ENCODE data around the gene MMP21. TPM values are rescaled to one million over a fixed set of nuclear protein-coding genes. Genes with fewer than 3 reads are reported as not detected.

MMP21 gene
- total and polyA plus RNA-seq, 2 experiments from 2014 or later: 0.22 TPM; not detected in 1

DNA sequence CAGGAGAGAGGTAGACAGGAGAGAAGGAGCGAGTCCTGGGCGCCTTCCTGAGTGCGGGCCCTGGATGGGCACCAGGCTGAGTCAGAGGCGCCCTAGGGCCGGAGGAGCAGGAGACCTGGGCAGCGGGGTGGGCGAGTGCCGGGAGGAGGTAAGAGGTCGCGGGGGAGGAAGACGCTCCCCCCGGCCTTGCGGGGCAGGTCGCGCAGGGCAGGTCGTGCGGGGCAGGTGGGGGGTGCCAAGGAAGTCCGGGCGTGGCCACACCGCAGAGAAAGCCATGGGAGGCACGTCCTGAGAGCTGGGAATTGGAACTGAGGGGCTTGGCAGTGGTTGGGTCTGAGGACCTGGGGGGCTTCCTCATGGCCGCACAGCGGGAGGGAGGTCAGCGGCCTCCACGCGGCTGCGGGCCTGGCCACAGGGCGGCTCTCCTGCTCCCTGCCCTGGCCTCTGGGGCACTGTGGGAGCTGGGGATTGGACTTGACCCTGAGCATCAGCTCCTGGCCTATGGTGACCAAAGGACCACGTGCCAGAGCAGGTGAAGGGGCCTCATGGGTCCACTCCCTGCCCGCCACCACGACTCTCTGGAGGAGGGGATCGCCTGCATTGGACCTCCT lies 935 bp downstream of the MMP21 start:
- H3K4me2 ChIP-seq: no peak overlapping the region
- no peak overlapping the region for H3K27ac ChIP-seq
- no peaks in the 10 kb centered on the region for H4K20me1 ChIP-seq (ENCODE audit: insufficient read depth, poor library complexity, severe bottlenecking)
- DNase-seq (ENCODE audit: low spot score): no peak
- TF ChIP-seq CTCF (IDR thresholded peaks at IDR 0.05; ENCODE audit: poor library complexity): no peak
- no peak for TF ChIP-seq EZH2 (IDR thresholded peaks at IDR 0.05; ENCODE audit: borderline replicate concordance)
- TF ChIP-seq EZH2phosphoT487 (IDR thresholded peaks at IDR 0.05; ENCODE audit: low read depth, severe bottlenecking, unreplicated experiment): no peak
- no peaks in the 10 kb centered on the region for H3K36me3 ChIP-seq (replicated peaks; ENCODE audit: insufficient read depth, low read depth)
- H3K27me3 ChIP-seq: no peaks in the 10 kb centered on the region
- no peaks in the 10 kb centered on the region for H3K79me2 ChIP-seq
- no peaks in the 10 kb centered on the region for H3K9me3 ChIP-seq (ENCODE audit: low read depth)
- no peaks in the 10 kb centered on the region for H3K9me2 ChIP-seq (replicated peaks; ENCODE audit: insufficient read depth)
- no peak overlapping the region for H3K4me3 ChIP-seq
- H3K4me1 ChIP-seq (ENCODE audit: insufficient read depth): no peaks in the 10 kb centered on the region
- 91% methylated on average over 13 of the region's 32 CpGs for WGBS (ENCODE audit: low lambda C conversion rate, missing lambda C conversion rate)
- H2AFZ ChIP-seq: no peak overlapping the region

- Histone ChIP-seq H3K4me1 (ENCODE audit: insufficient read depth) (no peaks in the 10 kb centered on the region), H4K20me1 (ENCODE audit: insufficient read depth, poor library complexity, severe bottlenecking) (no peaks in the 10 kb centered on the region), H3K79me2 (no peaks in the 10 kb centered on the region), H2AFZ (no peak overlapping the region), H3K27me3 (no peaks in the 10 kb centered on the region), H3K9me2 (replicated peaks; ENCODE audit: insufficient read depth) (no peaks in the 10 kb centered on the region), H3K27ac (no peak overlapping the region), H3K4me2 (no peak overlapping the region), H3K36me3 (replicated peaks; ENCODE audit: insufficient read depth, low read depth) (no peaks in the 10 kb centered on the region), H3K9me3 (ENCODE audit: low read depth) (no peaks in the 10 kb centered on the region), H3K4me3 (no peak overlapping the region)
- TF ChIP-seq EZH2phosphoT487 (IDR thresholded peaks at IDR 0.05; ENCODE audit: low read depth, severe bottlenecking, unreplicated experiment) (no peak), CTCF (IDR thresholded peaks at IDR 0.05; ENCODE audit: poor library complexity) (no peak), EZH2 (IDR thresholded peaks at IDR 0.05; ENCODE audit: borderline replicate concordance) (no peak)
- DNase-seq (ENCODE audit: low spot score): no peak
- 98% methylated on average over 35 of the region's 75 CpGs for WGBS (ENCODE audit: low lambda C conversion rate, missing lambda C conversion rate)
These were observed 1.7 kb downstream of the MMP21 start for GRCh38 chr10:125773687-125774543.

- H3K4me2 ChIP-seq: no peak overlapping the region
- DNase-seq (ENCODE audit: low spot score): no peak
- no peaks in the 10 kb centered on the region for H3K79me2 ChIP-seq
- H3K36me3 ChIP-seq (replicated peaks; ENCODE audit: insufficient read depth, low read depth): no peaks in the 10 kb centered on the region
- H3K27ac ChIP-seq: no peak overlapping the region
- no peak overlapping the region for H3K4me3 ChIP-seq
- TF ChIP-seq EZH2 (IDR thresholded peaks at IDR 0.05; ENCODE audit: borderline replicate concordance) (no peak), EZH2phosphoT487 (IDR thresholded peaks at IDR 0.05; ENCODE audit: low read depth, severe bottlenecking, unreplicated experiment) (no peak), CTCF (IDR thresholded peaks at IDR 0.05; ENCODE audit: poor library complexity) (no peak)
- 85% methylated on average over 11 of the region's 11 CpGs for WGBS (ENCODE audit: low lambda C conversion rate, missing lambda C conversion rate)
- no peaks in the 10 kb centered on the region for H3K9me3 ChIP-seq (ENCODE audit: low read depth)
- H3K27me3 ChIP-seq: no peaks in the 10 kb centered on the region
- H3K4me1 ChIP-seq (ENCODE audit: insufficient read depth): no peaks in the 10 kb centered on the region
- H2AFZ ChIP-seq: no peak overlapping the region
- H4K20me1 ChIP-seq (ENCODE audit: insufficient read depth, poor library complexity, severe bottlenecking): no peaks in the 10 kb centered on the region
- H3K9me2 ChIP-seq (replicated peaks; ENCODE audit: insufficient read depth): no peaks in the 10 kb centered on the region
These were observed 2.8 kb downstream of the MMP21 start for GRCh38 chr10:125772864-125773180.

Measured in hepatocyte (in vitro differentiated cells).